Measurements from ENCODE around the gene TACC2.

GRCh38 chr10:122271076-122271475, 282.1 kb downstream of the TACC2 start, which contains the start of gene BTBD16:
- no peak for TF ChIP-seq EZH2phosphoT487 (IDR thresholded peaks at IDR 0.05)
- TF ChIP-seq, protein P1, sequence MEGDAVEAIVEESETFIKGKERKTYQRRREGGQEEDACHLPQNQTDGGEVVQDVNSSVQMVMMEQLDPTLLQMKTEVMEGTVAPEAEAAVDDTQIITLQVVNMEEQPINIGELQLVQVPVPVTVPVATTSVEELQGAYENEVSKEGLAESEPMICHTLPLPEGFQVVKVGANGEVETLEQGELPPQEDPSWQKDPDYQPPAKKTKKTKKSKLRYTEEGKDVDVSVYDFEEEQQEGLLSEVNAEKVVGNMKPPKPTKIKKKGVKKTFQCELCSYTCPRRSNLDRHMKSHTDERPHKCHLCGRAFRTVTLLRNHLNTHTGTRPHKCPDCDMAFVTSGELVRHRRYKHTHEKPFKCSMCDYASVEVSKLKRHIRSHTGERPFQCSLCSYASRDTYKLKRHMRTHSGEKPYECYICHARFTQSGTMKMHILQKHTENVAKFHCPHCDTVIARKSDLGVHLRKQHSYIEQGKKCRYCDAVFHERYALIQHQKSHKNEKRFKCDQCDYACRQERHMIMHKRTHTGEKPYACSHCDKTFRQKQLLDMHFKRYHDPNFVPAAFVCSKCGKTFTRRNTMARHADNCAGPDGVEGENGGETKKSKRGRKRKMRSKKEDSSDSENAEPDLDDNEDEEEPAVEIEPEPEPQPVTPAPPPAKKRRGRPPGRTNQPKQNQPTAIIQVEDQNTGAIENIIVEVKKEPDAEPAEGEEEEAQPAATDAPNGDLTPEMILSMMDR (IDR thresholded peaks at IDR 0.05): no peak
